K562 (cell line): Measurements from ENCODE around the gene ATOH8. TPM values are rescaled to one million over a fixed set of nuclear protein-coding genes. Genes with fewer than 3 reads are reported as not detected.

Source experiments
- ATAC-seq: fragments of 200-7000 bp; cut with Tn5 transposase; 3 replicates; pipeline ENCODE4 v1.9.1; 2020; ENCODE audit warnings: moderate library complexity
- BruUV-seq: library from RNA; stranded (reverse); fragments of 400-500 nt; replicated peaks from 2 replicates; lab custom pipeline; 2021; lab: Mats Ljungman, UMichigan
- CTCF ChIA-PET: fragments of 300-600 bp; formaldehyde crosslinking; extraction: SDS; loops from one replicate; lab custom pipeline; 2021; ENCODE audit warnings: low intra/inter-chr PET ratio; lab: Yijun Ruan, JAX
- POLR2A ChIA-PET: fragments of 300-600, 350-650 bp; sonication (Branson Sonifier 250); formaldehyde crosslinking; extraction: SDS; loops from one replicate; lab custom pipeline; 2021; ENCODE audit warnings: antibody characterized with exemption, inconsistent platforms; lab: Yijun Ruan, JAX
- DNase-seq, 4 experiments: peaks; one replicate each; pipeline versions ENCODE4 v3.0.0 to v3.0.0-alpha.2; 2011 to 2018; ENCODE audit warnings: low spot score in 3 of 4, mixed read lengths in 3 of 4; ENCODE audit errors: extremely low read depth in 1 of 4
- FAIRE-seq: peaks from 2 replicates; lab custom pipeline; 2011; peaks lifted over from hg19 to GRCh38; lab: Jason Lieb, UNC
- H2AFZ ChIP-seq: 2 replicates; pipeline ENCODE4 v1.6.0; 2011; ENCODE audit warnings: low read depth, low read length, control low read depth, inconsistent platforms
- H3K27ac ChIP-seq: fragments of 200-600 bp; 3 replicates; pipeline ENCODE4 v1.8.0; 2011; ENCODE audit warnings: low read depth, mild to moderate bottlenecking, control low read depth, inconsistent platforms, low read length, moderate library complexity, mixed read lengths; ENCODE audit errors: extremely low read depth
- H3K27me3 ChIP-seq, 2 experiments: fragments of 300-600 bp in 1 of 2; 2 replicates in 1 of 2; 3 replicates in 1 of 2; pipeline versions ENCODE4 v1.6.0 to v1.8.0; 2011; ENCODE audit warnings: inconsistent platforms in 2 of 2, low read length in 2 of 2, mild to moderate bottlenecking in 1 of 2, mixed read lengths in 1 of 2, moderate library complexity in 1 of 2; ENCODE audit not compliant: control insufficient read depth in 2 of 2, insufficient read depth in 2 of 2
- H3K36me3 ChIP-seq: fragments of 300-600 bp; 3 replicates; pipeline ENCODE4 v1.8.0; 2011; ENCODE audit warnings: mild to moderate bottlenecking, low read length, inconsistent platforms; ENCODE audit not compliant: control insufficient read depth, insufficient read depth
- H3K4me1 ChIP-seq, 2 experiments: fragments of 200-600 bp in 1 of 2; replicated peaks in 1 of 2; 2 replicates in 1 of 2; 3 replicates in 1 of 2; pipeline versions ENCODE4 v1.5.1 to v1.8.0; 2011; ENCODE audit warnings: inconsistent platforms in 2 of 2, low read length in 2 of 2, mild to moderate bottlenecking in 1 of 2, mixed read lengths in 1 of 2, moderate library complexity in 1 of 2; ENCODE audit not compliant: control insufficient read depth in 2 of 2, insufficient read depth in 2 of 2
- H3K4me2 ChIP-seq: 2 replicates; pipeline ENCODE4 v1.6.1; 2011; ENCODE audit warnings: low read length, control low read depth, inconsistent platforms, mixed read lengths; ENCODE audit not compliant: insufficient read depth
- H3K4me3 ChIP-seq: fragments of 200-600 bp; sonication (generic), shearing (Covaris generic); 2 replicates; pipeline ENCODE4 v1.5.1; 2016; ENCODE audit warnings: control low read depth, inconsistent platforms
- H3K79me2 ChIP-seq: fragments of 200-600 bp; 3 replicates; pipeline ENCODE4 v1.8.0; 2011; ENCODE audit warnings: low read length, inconsistent platforms; ENCODE audit not compliant: control insufficient read depth, insufficient read depth
- H3K9ac ChIP-seq, 2 experiments: 2 replicates each; pipeline versions ENCODE4 v1.6.0 to v1.6.1; 2011; ENCODE audit warnings: low read depth in 2 of 2, low read length in 2 of 2, control low read depth in 1 of 2, inconsistent platforms in 1 of 2, mild to moderate bottlenecking in 1 of 2, mixed read lengths in 1 of 2; ENCODE audit not compliant: insufficient read depth in 1 of 2
- H3K9me1 ChIP-seq: one replicate; pipeline ENCODE4 v1.6.0; 2011; ENCODE audit warnings: inconsistent platforms, mild to moderate bottlenecking, low read length, moderate library complexity; ENCODE audit not compliant: control insufficient read depth, insufficient read depth
- H3K9me3 ChIP-seq: replicated peaks from 2 replicates; pipeline ENCODE4 v1.5.1; 2011; ENCODE audit warnings: low read depth, low read length, inconsistent platforms; ENCODE audit not compliant: control insufficient read depth, insufficient read depth
- H4K20me1 ChIP-seq: replicated peaks from 2 replicates; pipeline ENCODE4 v1.6.1; 2011; ENCODE audit warnings: low read length, inconsistent platforms, mixed read lengths; ENCODE audit not compliant: control insufficient read depth, insufficient read depth
- BCOR ChIP-seq: fragments of 450-650 bp; IDR thresholded peaks from 2 replicates; pipeline ENCODE4 v1.6.1; 2016
- ETV5 ChIP-seq: sonication (generic); formaldehyde crosslinking; IDR thresholded peaks from 2 replicates; pipeline ENCODE4 v1.4.0; 2020; ENCODE audit warnings: low read depth, mild to moderate bottlenecking, missing genetic modification reagents
- FIP1L1 ChIP-seq: fragments of 200-400 bp; formaldehyde crosslinking; IDR thresholded peaks from 2 replicates; pipeline ENCODE4 v1.6.1; 2018; ENCODE audit warnings: mild to moderate bottlenecking, low read depth, low read length; ENCODE audit not compliant: poor library complexity, severe bottlenecking
- FOXK2 ChIP-seq, 2 experiments: fragments of 450-650 bp; IDR thresholded peaks in 1 of 2; conservative IDR thresholded peaks in 1 of 2; 2 replicates each; pipeline ENCODE4 v1.6.1; 2016; ENCODE audit warnings: low read depth in 2 of 2, mild to moderate bottlenecking in 1 of 2
- GTF2A2 ChIP-seq: IDR thresholded peaks from 2 replicates; pipeline ENCODE4 v1.6.1; 2016; ENCODE audit warnings: mild to moderate bottlenecking, missing genetic modification characterization, missing compliant biosample characterization
- HNRNPL ChIP-seq: fragments of 200-400 bp; formaldehyde crosslinking; IDR thresholded peaks from 2 replicates; pipeline ENCODE4 v1.6.1; 2017; ENCODE audit warnings: low read depth, mild to moderate bottlenecking, low read length
- PHF20 ChIP-seq: fragments of 450-650 bp; IDR thresholded peaks from 2 replicates; pipeline ENCODE4 v1.6.1; 2018; ENCODE audit not compliant: partially characterized antibody
- PTRF ChIP-seq: fragments of 450-650 bp; IDR thresholded peaks from 2 replicates; pipeline ENCODE4 v1.6.1; 2016; ENCODE audit warnings: mild to moderate bottlenecking, missing genetic modification characterization, missing compliant biosample characterization
- RHOXF2B ChIP-seq: fragments of 250-450 bp; sonication (Bioruptor Pico); conservative IDR thresholded peaks from 2 replicates; pipeline ENCODE4 v1.5.1; 2021
- SREBF1 ChIP-seq: fragments of 150-350 bp; IDR thresholded peaks from 2 replicates; pipeline ENCODE4 v1.6.1; 2014; ENCODE audit warnings: antibody characterized with exemption, low read depth, low read length, borderline replicate concordance
- SRSF3 ChIP-seq: fragments of 200-400 bp; formaldehyde crosslinking; IDR thresholded peaks from 2 replicates; pipeline ENCODE4 v1.6.1; 2016; ENCODE audit warnings: mild to moderate bottlenecking, low read length, moderate library complexity; ENCODE audit not compliant: insufficient read depth
- TARDBP ChIP-seq: fragments of 450-650 bp; IDR thresholded peaks from 2 replicates; pipeline ENCODE4 v1.6.1; 2016
- TRIM28 ChIP-seq: fragments of 450-650 bp; IDR thresholded peaks from 2 replicates; pipeline ENCODE4 v1.6.1; 2017
- ZBED1 ChIP-seq: IDR thresholded peaks from 2 replicates; pipeline ENCODE4 v1.6.1; 2014
- ZBTB9 ChIP-seq: fragments of 450-650 bp; formaldehyde crosslinking; IDR thresholded peaks from 2 replicates; pipeline ENCODE4 v1.4.0; 2020; ENCODE audit warnings: mild to moderate bottlenecking, moderate library complexity
- ZNF217 ChIP-seq: sonication (generic); formaldehyde crosslinking; IDR thresholded peaks from 2 replicates; pipeline ENCODE4 v1.8.0; 2022; ENCODE audit warnings: mild to moderate bottlenecking, missing genetic modification reagents
- ZNF384 ChIP-seq: IDR thresholded peaks from 2 replicates; pipeline ENCODE4 v1.6.1; 2012; ENCODE audit warnings: low read depth, low read length, improper control_type of control experiment
- ZNF449 ChIP-seq: fragments of 250-450 bp; sonication (Bioruptor Pico); IDR thresholded peaks from 2 replicates; pipeline ENCODE4 v1.8.0; 2022; ENCODE audit warnings: moderate library complexity, mild to moderate bottlenecking, inconsistent platforms
- ZNF609 ChIP-seq: sonication (generic); formaldehyde crosslinking; IDR thresholded peaks from 2 replicates; pipeline ENCODE4 v1.8.1; 2023; ENCODE audit warnings: missing genetic modification reagents, mild to moderate bottlenecking, borderline replicate concordance
- in situ Hi-C: fragments of 300-500 bp; cut with MboI; formaldehyde crosslinking; loops from 4 replicates; pipeline ENCODE4 v1.15.0; 2018; ENCODE audit warnings: inconsistent platforms, mixed read lengths
- intact Hi-C: fragments of 100-400 bp; cut with micrococcal nuclease; formaldehyde crosslinking; loops from 2 replicates; pipeline ENCODE4 v1.14.2; 2022
- polyA plus RNA-seq, 8 experiments: library from polyadenylated mRNA; depleted of rRNA in 4 of 8; stranded (reverse) in 5 of 8; unstranded in 3 of 8; fragments of >200 nt; fragmentation: Nextera tagmentation in 2 of 8; fragmentation: Illumina TruSeq in 1 of 8; extraction: Ambion mirVana in 2 of 8; extraction: Trizol in 1 of 8; gene quantifications; 2 replicates each; pipeline versions ENCODE4 v1.2.1 to v1.2.3, GENCODE V29; 2011 to 2014; ENCODE audit warnings: inconsistent platforms in 1 of 8, missing spikeins in 1 of 8
- total RNA-seq, 7 experiments: library from RNA; depleted of rRNA in 6 of 7; stranded (reverse); fragments of >200 nt in 6 of 7; fragmentation: Illumina TruSeq in 2 of 7; extraction: Trizol in 2 of 7; gene quantifications; 2 replicates each; pipeline versions ENCODE4 v1.2.1 to v1.2.3, GENCODE V29; 2011 to 2021; ENCODE audit warnings: low replicate concordance in 1 of 7

The ATOH8 gene
- total and polyA plus RNA-seq, 9 of the 15 experiments (the other 6 are each of a cell fraction or from before 2014, with no cell fraction given), result not detected

- no peaks in the 10 kb centered on the region for H3K36me3 ChIP-seq
- intact Hi-C loops, result no loop called here
- DNase-seq, result no peak
These were observed 80.7 kb downstream of the ATOH8 start for GRCh38 chr2:85834466-85834865.

More at GRCh38 chr2:85834466-85834865, 80.7 kb downstream of the ATOH8 start:
- Histone ChIP-seq H4K20me1 (no peaks in the 10 kb centered on the region), H3K9me1 (no peaks in the 10 kb centered on the region), H3K27ac (no peak overlapping the region), H3K4me2 (no peak overlapping the region), H3K79me2 (no peaks in the 10 kb centered on the region), H2AFZ (no peak overlapping the region), H3K27me3 (no peaks in the 10 kb centered on the region), H3K4me1 (peaks cover 1 to 2% of the 10 kb centered on the region in 2 experiments; a peak in 2 of 5 replicates), H3K9me3 (no peaks in the 10 kb centered on the region), H3K9ac (no peak overlapping the region), H3K4me3 (no peak overlapping the region)
- in situ Hi-C loops, result no loop called here
- POLR2A ChIA-PET, result interaction anchor here (0.7 kb wide), 1 partner anchor 8 kb away, joined by 3 read pairs; no protein-coding TSS in a partner anchor
- BruUV-seq, result no TSS peak
- no peak for FAIRE-seq
- no peak for ATAC-seq
- no peak for TF ChIP-seq ZNF449
- no peak for TF ChIP-seq ZNF609
- no peak for TF ChIP-seq TRIM28
- no peak for TF ChIP-seq FIP1L1
- TF ChIP-seq ZNF217 (CRISPR knock-in tag), result no peak
- no peak for TF ChIP-seq PHF20
- no peak for TF ChIP-seq ZBTB9
- no peak for TF ChIP-seq HNRNPL
- TF ChIP-seq ZBED1, result no peak
- no peak for TF ChIP-seq BCOR
- no peak for TF ChIP-seq ZNF384
- TF ChIP-seq RHOXF2B (CRISPR knock-in tag), result no peak
- no peak for TF ChIP-seq GTF2A2
- no peak for TF ChIP-seq SREBF1
- TF ChIP-seq FOXK2 (conservative IDR thresholded peaks at IDR 0.05 in 1 of 2, IDR thresholded peaks at IDR 0.05 in 1 of 2; ENCODE audit: low read depth in 2 of 2), result no peak
- TF ChIP-seq PTRF (tag), result no peak
- TF ChIP-seq ETV5, result no peak
- no peak for TF ChIP-seq SRSF3
- TF ChIP-seq TARDBP, result no peak
- CTCF ChIA-PET, result interaction anchor here (0.7 kb wide), 1 partner anchor 275 kb away, joined by 4 read pairs; no protein-coding TSS in a partner anchor
